Amniotic stem cell (primary cell): ENCODE data around the gene PRDM2.

Experiments
- DNase-seq: peaks from one replicate; lab custom pipeline; 2025; lab: John Stamatoyannopoulos, UW

PRDM2 gene

DNA sequence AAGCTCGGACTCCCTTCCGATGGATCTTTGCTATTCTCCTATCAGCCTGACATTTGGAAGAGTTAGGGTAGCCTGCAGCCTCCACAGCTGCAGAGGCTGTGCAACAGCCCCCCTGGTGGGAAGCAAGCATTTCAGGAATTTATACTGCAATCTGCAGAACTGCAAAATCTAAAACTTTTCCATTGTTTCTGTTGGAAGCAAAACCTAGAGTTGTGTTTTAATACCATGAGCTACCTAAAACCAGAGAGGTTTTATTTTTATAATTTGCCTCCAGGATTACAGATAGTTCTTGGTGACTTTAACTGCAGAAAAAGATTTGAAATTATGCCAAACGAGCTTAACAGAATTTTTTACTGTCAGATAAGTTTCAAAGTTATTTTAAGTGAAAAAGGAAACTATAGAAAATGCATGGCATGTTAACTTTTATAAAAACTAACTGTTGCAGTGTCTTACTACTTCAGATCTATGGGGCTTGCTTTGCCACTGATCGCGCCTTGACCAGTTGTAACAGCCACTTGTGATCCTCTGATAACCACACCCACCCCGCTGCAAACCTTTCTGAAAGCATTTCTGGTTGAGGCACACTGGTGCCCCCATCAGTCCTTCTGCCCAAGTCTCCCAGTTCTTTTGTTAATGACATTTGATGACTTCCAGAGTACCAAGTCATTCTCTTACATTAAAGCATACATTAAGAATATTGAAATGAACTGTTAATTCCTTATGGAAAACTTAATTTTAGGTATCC is 64.8 kb downstream of the PRDM2 start:
- no peak for DNase-seq

- DNase-seq: no peak
Measured at GRCh38 chr1:13766592-13767564, 66.9 kb downstream of the PRDM2 start.

DNA sequence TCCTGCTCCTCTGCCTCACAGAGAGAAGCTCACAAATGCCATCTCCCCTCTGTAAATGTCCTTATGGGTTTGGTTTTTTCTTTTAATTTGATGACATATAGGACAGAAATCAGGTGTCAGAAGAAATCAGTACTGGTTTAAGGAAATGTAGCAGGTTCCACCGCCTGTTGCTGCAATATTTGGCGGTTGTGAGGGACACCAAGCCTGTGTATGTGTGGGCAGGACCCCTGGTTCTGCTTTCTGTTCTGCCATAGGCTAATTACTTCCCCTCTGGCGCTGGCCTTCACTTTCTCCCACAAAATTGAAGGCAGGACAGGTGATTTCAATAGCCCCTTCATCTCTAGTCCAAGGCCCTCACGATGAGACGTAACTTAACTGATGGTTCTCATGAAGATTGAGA is 69.2 kb downstream of the PRDM2 start:
- no peak for DNase-seq

- no peak for DNase-seq
Measured at GRCh38 chr1:13769830-13770229, 69.8 kb downstream of the PRDM2 start.

GRCh38 chr1:13770743-13771142 is 70.8 kb downstream of the PRDM2 start:
- DNase-seq: no peak

GRCh38 chr1:13771745-13772144 is 71.8 kb downstream of the PRDM2 start:
- no peak for DNase-seq

- no peak for DNase-seq
Measured at GRCh38 chr1:13772271-13772670, 72.3 kb downstream of the PRDM2 start.

GRCh38 chr1:13774121-13774520 is 74.1 kb downstream of the PRDM2 start:
- DNase-seq: no peak

DNA sequence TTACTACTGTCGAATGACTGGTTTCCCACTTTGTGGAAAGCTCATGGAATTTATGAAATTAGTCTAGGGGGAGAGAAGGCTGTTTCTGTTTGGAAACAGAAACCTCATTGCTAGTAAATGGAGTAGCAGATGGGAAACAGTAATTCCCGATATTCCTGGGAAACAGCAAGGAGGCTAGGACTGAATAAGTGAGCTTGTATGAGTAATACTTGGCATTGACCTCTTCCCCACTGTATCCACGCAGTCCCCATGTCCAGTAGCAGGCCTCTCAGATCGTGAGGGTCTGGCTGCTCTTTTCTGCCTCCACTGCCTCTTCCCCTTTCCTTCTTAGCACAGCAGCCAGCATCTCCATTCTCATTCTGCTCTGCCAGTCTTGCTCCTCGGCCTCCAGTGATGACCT is 75.5 kb downstream of the PRDM2 start:
- DNase-seq: no peak

GRCh38 chr1:13775916-13776315 is 75.9 kb downstream of the PRDM2 start:
- no peak for DNase-seq

GRCh38 chr1:13778431-13778830 is 78.4 kb downstream of the PRDM2 start:
- DNase-seq: no peak

- DNase-seq: no peak
Measured at GRCh38 chr1:13779930-13780329, 79.9 kb downstream of the PRDM2 start.

GRCh38 chr1:13780780-13781179 is 80.8 kb downstream of the PRDM2 start:
- no peak for DNase-seq

GRCh38 chr1:13781228-13781627 is 81.2 kb downstream of the PRDM2 start:
- no peak for DNase-seq

DNA sequence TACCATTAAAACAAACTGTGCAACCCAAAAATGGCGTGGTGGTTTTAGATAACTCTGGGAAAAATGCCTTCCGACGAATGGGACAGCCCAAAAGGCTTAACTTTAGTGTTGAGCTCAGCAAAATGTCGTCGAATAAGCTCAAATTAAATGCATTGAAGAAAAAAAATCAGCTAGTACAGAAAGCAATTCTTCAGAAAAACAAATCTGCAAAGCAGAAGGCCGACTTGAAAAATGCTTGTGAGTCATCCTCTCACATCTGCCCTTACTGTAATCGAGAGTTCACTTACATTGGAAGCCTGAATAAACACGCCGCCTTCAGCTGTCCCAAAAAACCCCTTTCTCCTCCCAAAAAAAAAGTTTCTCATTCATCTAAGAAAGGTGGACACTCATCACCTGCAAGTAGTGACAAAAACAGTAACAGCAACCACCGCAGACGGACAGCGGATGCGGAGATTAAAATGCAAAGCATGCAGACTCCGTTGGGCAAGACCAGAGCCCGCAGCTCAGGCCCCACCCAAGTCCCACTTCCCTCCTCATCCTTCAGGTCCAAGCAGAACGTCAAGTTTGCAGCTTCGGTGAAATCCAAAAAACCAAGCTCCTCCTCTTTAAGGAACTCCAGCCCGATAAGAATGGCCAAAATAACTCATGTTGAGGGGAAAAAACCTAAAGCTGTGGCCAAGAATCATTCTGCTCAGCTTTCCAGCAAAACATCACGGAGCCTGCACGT is 82.1 kb downstream of the PRDM2 start:
- no peak for DNase-seq

GRCh38 chr1:13782634-13783360 is 82.8 kb downstream of the PRDM2 start:
- no peak for DNase-seq

- no peak for DNase-seq
Measured at GRCh38 chr1:13783551-13783950, 83.6 kb downstream of the PRDM2 start.

- no peak for DNase-seq
Measured at GRCh38 chr1:13784971-13785370, 85.0 kb downstream of the PRDM2 start.

DNA sequence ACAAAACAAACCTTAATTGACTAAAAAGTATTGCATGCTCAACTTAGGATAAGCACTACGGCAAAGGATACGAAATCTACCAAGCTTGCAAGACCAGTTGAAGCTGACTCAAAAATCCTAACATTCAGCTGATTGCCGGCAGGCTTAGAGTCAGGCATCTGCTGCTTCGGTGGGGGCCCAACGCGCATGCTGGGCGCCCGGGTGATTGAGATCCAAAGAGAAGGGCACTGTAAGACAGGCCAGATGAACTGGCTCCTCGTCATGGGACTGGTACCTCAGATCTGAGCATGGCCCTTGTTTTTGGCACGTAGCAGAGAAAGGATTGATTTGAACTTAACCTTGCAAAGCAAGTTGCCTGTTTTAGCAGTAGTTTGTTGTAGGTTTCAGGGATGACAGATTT is 86.6 kb downstream of the PRDM2 start:
- DNase-seq: no peak

DNA sequence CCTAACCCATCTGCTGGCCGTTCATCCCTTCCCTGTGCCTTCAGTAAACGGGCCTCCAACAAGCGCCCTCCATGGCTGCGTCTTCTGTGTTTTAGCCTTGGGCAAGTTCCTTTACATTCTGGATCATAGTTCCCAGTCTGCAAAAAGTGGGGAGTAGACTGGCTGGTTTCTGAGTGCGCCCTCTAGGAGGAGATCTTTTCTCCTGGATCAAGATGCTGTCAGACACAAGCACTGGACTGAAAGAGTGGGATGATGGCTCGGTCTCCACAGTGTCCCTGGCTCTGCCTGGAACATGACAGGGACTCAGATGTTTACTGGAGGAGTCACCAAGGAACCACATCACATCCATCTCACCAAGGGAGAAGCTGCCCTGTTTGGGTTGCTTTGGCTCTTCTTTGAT is 88.8 kb downstream of the PRDM2 start:
- DNase-seq: no peak

GRCh38 chr1:13790290-13791030 is 90.5 kb downstream of the PRDM2 start:
- DNase-seq: no peak
